Measurements from ENCODE around the gene ZC2HC1B. TPM values are rescaled to one million over a fixed set of nuclear protein-coding genes. Genes with fewer than 3 reads are reported as not detected.

Gene ZC2HC1B
- not detected in 2 replicates for total RNA-seq

GRCh38 chr6:143864234-143864633 is at the start of gene ZC2HC1B:
TSS of gene ZC2HC1B (plus strand) at chr6:143864474. CDS start at chr6:143864540, 66 bp downstream.

GRCh38 chr6:143842902-143843676 is 21.2 kb upstream of the ZC2HC1B start, which contains the start of gene LTV1:
TSS of gene LTV1 (plus strand) at chr6:143843338. CDS start at chr6:143843478, 140 bp downstream.

Other genes with a start within 250 kb of the ZC2HC1B start
- gene PHACTR2, start 186.5 kb upstream of the ZC2HC1B start, total RNA-seq = 33.5 and 65.1 TPM in 2 replicates
- 7.8 and 11.9 TPM in 2 replicates for gene LTV1, start 21.1 kb upstream of the ZC2HC1B start, total RNA-seq
- 47.9 and 65.9 TPM in 2 replicates for gene PLAGL1, start 143.8 kb downstream of the ZC2HC1B start, total RNA-seq
- gene SF3B5, start 231.1 kb downstream of the ZC2HC1B start, total RNA-seq = 143 and 156 TPM in 2 replicates

Measured in pericardium fibroblast (primary cell).